Measurements from ENCODE around the gene ASIC3. TPM values are rescaled to one million over a fixed set of nuclear protein-coding genes. Genes with fewer than 3 reads are reported as not detected.

The ASIC3 gene
- total and polyA plus RNA-seq, 2 experiments from 2014 or later, result 6.8 to 9.8 TPM

DNA sequence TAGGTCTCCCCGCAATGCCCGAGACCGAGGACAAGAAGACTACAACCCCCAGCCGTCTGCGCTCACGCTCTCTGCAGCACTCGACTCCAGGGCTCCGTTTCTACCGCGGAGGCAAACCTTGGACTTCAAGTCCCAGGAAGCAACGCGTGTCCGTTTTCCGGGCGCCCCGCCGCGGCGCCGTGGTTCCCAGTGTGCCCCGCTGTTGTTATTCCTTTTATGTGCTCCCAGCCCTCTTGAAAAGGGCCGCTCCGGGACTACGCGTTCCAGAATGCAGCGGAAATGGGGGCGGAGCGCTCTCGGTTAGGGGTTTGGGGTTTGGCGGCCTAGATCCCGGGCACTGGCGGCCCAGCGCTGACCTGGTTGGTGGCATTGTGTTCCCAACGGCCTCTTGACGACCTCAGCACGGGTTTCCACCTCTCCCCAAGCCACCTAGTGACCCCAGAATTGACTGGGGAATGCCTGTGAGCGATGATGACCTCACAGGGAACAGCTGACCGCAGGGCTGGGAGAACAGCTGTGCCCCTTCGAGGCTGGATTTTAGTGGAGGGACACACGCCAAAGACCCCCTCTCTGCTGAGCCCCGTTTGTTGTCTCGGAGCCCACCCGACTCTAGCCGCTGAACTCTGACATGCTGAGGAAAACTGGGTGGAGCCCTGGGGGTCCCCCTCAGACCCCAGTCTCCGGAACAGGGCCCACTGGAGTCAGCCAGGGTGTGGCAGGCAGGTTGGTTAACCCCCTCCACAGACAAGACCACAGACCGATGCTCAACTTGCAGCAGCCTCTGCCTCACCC is 9.9 kb downstream of the ASIC3 start:
- Histone ChIP-seq H3K36me3 (no peaks in the 10 kb centered on the region), H3K4me3 (peak overlapping the region; percentile 56), H3K9me3 (ENCODE audit: low read depth) (no peaks in the 10 kb centered on the region), H3K4me1 (ENCODE audit: low read depth) (peaks cover 31% of the 10 kb centered on the region), H3K27ac (peak overlapping the region; percentile 95), H3K27me3 (no peaks in the 10 kb centered on the region)
- DNase-seq (ENCODE audit: low read depth in 1 of 2, low spot score in 1 of 2), result peak; percentile 99 to 100
- TF ChIP-seq, protein P1, sequence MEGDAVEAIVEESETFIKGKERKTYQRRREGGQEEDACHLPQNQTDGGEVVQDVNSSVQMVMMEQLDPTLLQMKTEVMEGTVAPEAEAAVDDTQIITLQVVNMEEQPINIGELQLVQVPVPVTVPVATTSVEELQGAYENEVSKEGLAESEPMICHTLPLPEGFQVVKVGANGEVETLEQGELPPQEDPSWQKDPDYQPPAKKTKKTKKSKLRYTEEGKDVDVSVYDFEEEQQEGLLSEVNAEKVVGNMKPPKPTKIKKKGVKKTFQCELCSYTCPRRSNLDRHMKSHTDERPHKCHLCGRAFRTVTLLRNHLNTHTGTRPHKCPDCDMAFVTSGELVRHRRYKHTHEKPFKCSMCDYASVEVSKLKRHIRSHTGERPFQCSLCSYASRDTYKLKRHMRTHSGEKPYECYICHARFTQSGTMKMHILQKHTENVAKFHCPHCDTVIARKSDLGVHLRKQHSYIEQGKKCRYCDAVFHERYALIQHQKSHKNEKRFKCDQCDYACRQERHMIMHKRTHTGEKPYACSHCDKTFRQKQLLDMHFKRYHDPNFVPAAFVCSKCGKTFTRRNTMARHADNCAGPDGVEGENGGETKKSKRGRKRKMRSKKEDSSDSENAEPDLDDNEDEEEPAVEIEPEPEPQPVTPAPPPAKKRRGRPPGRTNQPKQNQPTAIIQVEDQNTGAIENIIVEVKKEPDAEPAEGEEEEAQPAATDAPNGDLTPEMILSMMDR (IDR thresholded peaks at IDR 0.05; ENCODE audit: low read depth, low read length), result no peak

DNA sequence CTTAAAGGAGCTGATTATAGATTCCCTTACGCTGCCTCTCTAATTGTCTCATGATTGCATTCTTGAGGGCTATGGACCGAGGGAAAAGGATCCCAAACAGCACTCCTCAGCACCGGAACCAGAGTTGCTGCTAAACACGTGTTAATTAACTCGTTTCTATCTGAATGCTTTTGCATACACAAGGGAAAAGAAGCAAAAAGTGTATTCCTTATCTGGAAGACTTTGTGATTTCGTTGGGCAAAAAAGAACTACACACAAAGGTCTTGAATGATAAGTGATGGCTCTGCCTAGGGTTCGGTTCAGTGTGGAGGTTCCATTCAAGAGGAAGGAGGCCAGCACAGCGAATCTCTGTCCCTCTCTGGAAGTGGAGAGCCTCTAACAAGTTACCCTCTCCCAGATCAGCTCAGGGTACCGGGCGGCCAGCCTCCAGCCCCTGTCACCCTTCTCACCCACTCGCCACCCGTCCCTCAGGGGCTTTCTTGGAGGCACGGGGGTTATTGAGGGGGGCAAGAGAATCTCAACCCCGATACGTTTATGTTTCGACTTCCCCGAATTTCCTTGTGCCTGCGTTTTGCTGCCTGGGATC is 10.5 kb downstream of the ASIC3 start:
- H3K4me1 ChIP-seq (ENCODE audit: low read depth), result peaks cover 31% of the 10 kb centered on the region
- H3K9me3 ChIP-seq (ENCODE audit: low read depth), result no peaks in the 10 kb centered on the region
- TF ChIP-seq, protein P1 (IDR thresholded peaks at IDR 0.05; ENCODE audit: low read depth, low read length), result no peak
- peak overlapping the region; percentile 95 for H3K27ac ChIP-seq
- DNase-seq (ENCODE audit: low read depth in 1 of 2, low spot score in 1 of 2), result peak in 1 of 2 donors; percentile 21
- no peaks in the 10 kb centered on the region for H3K36me3 ChIP-seq
- no peaks in the 10 kb centered on the region for H3K27me3 ChIP-seq
- peak overlapping the region; percentile 87 for H3K4me3 ChIP-seq

DNA sequence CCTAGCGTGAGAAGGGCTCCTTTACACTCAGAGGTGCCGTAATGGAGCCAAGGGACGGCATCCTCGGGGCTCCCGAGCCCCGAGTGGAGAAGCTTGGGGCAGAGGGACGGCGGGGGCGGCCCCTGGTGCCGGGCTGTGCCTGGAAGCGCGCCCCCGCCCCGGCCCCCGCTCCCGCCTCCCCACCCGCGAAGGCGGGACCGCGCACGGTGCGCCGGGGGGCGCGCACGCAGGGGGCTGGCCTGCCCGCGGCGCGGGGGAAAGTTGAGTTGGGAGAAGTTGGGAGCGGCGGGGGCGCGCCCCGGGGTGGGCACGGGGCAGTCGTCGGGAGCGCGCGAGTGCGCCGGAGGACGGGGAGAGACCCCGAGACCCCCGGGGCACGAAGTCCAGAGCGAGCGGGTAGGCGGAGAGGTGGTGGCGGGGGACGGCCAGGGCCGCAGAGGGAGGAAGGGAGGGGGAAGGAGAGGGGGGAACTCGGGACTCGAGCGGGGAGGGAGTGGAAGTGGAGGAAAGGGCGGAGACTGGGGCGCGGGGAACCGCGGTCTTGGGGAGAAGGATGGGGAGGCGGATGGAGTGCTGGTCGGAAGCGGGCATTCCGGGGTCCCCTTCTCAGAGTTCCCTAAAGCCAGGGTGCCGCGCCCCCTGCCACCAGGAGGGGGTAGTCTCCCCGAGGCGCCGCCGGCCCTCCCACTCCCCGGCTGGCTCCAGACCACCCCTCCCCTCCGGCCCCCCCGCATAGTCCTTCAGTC is 11.2 kb downstream of the ASIC3 start, which contains the start of gene SLC4A2:
Gene SLC4A2, plus strand, starts transcription at position 223 of the 746 bp plus-strand sequence. CDS start 2,399 bp downstream, outside the sequence.
- Histone ChIP-seq H3K4me1 (ENCODE audit: low read depth) (peaks cover 31% of the 10 kb centered on the region), H3K27me3 (no peaks in the 10 kb centered on the region), H3K9me3 (ENCODE audit: low read depth) (no peaks in the 10 kb centered on the region), H3K36me3 (peaks cover 2% of the 10 kb centered on the region), H3K27ac (peak within 1 kb of the TSS; percentile 95), H3K4me3 (peak within 1 kb of the TSS; percentile 87)
- DNase-seq (ENCODE audit: low read depth in 1 of 2, low spot score in 1 of 2), result peak; percentile 75 to 80
- TF ChIP-seq, protein P1 (IDR thresholded peaks at IDR 0.05; ENCODE audit: low read depth, low read length), result peak; percentile 50

DNA sequence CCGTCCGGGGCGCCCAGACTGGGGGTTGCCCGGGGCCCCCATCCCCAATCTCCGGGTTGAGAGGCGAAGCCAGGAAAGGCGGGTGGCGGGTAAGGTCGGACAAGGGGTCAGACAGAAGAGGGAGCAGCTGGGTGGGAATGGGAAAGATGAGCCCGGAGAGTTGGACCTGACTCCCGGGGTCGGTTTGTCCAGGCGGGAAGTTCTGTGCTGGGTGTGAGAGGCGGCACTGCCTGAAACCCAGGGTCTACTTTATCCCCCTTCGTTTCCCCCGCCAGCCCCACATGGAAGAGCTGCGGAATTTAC is 11.7 kb downstream of the ASIC3 start:
- TF ChIP-seq, protein P1 (IDR thresholded peaks at IDR 0.05; ENCODE audit: low read depth, low read length), result no peak
- DNase-seq (ENCODE audit: low read depth in 1 of 2, low spot score in 1 of 2), result no peak
- Histone ChIP-seq H3K4me1 (ENCODE audit: low read depth) (peaks cover 31% of the 10 kb centered on the region), H3K27ac (peak overlapping the region; percentile 95), H3K27me3 (no peaks in the 10 kb centered on the region), H3K9me3 (ENCODE audit: low read depth) (no peaks in the 10 kb centered on the region), H3K4me3 (peak overlapping the region; percentile 87), H3K36me3 (peaks cover 8% of the 10 kb centered on the region)

DNA sequence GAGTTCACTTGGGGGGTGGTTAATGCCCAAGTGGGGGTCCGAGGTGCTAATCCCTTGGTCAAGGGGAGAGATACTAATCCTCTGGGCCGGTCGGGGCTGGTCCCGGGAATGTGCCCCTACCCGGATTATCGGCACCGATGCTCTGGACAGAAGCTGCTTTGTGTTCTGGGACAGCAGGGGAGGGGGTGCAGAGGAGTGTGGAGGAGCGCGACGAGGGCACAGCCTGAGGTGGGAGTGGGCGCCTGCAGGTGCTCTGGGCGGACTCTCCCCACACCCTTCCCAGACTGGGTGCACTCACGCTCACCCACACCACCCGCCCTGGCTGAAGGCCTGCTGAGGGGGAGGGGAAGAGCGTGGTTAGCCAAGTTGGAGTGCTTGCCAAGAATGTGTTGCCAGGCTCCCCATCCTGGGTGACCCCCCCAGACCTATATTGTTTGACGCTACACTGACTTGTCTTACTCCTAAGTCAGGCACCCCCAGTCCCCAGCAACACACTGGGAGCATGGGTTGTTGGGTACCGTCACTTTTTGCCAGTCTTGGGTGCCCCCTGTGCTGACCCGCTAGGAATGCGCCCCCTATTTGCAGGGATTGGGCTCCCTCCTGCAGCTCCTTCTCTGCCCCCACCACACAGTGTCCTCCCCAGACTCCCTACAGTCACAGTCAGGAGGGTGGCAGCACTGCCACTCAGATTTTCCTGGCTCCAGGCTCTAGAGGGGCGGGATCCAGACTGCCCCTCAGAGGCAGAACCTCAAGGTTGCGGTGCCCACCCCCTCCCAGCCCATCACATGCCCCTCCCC is 12.3 kb downstream of the ASIC3 start:
- peak overlapping the region; percentile 87 for H3K4me3 ChIP-seq
- H3K27me3 ChIP-seq, result no peaks in the 10 kb centered on the region
- peak overlapping the region; percentile 34 for H3K27ac ChIP-seq
- peaks cover 13% of the 10 kb centered on the region for H3K36me3 ChIP-seq
- TF ChIP-seq, protein P1 (IDR thresholded peaks at IDR 0.05; ENCODE audit: low read depth, low read length), result peak; percentile 13
- H3K4me1 ChIP-seq (ENCODE audit: low read depth), result peaks cover 31% of the 10 kb centered on the region
- peak in 1 of 2 donors; percentile 55 for DNase-seq (ENCODE audit: low read depth in 1 of 2, low spot score in 1 of 2)
- H3K9me3 ChIP-seq (ENCODE audit: low read depth), result no peaks in the 10 kb centered on the region
